Prostate gland (tissue), 2 donors: ENCODE results near the gene BMAL1. TPM values are rescaled to one million over a fixed set of nuclear protein-coding genes. Genes with fewer than 3 reads are reported as not detected.

Source experiments
- DNase-seq: peaks from one replicate; pipeline ENCODE4 v3.0.0-alpha.2; 2019; ENCODE audit warnings: low spot score
- H3K27ac ChIP-seq, 2 donors: fragments of 200-600 bp; sonication (generic); 2 replicates each; pipeline ENCODE4 v1.5.1; 2017 to 2019
- H3K27me3 ChIP-seq: fragments of 200-600 bp; sonication (generic); replicated peaks from 2 replicates; pipeline ENCODE4 v1.5.1; 2019; ENCODE audit not compliant: insufficient read depth
- H3K36me3 ChIP-seq, 2 donors: fragments of 200-600 bp; sonication (generic); 1 replicate in 1 of 2; 2 replicates in 1 of 2; pipeline versions ENCODE4 v1.5.1 to v1.8.1; 2017 to 2019
- H3K4me1 ChIP-seq: fragments of 200-600 bp; sonication (generic); replicated peaks from 2 replicates; pipeline ENCODE4 v1.5.1; 2019
- H3K4me3 ChIP-seq, 2 donors: fragments of 200-600 bp; sonication (generic); 2 replicates each; pipeline ENCODE4 v1.5.1; 2017 to 2019
- H3K9me3 ChIP-seq: fragments of 200-600 bp; sonication (generic); 2 replicates; pipeline ENCODE4 v1.5.1; 2017
- CTCF ChIP-seq, 4 experiments: fragments of 200-600 bp in 2 of 4; fragments of 450-650 bp in 2 of 4; sonication (generic) in 2 of 4; IDR thresholded peaks; 1 replicate in 3 of 4; 2 replicates in 1 of 4; pipeline ENCODE4 v1.5.1; 2016 to 2019; ENCODE audit warnings: antibody characterized with exemption in 4 of 4, mild to moderate bottlenecking in 2 of 4, moderate library complexity in 2 of 4
- POLR2A ChIP-seq: fragments of 450-650 bp; IDR thresholded peaks from one replicate; pipeline ENCODE4 v1.6.1; 2016; ENCODE audit warnings: antibody characterized with exemption, mild to moderate bottlenecking
- POLR2AphosphoS5 ChIP-seq: sonication (generic); formaldehyde crosslinking; IDR thresholded peaks from one replicate; pipeline ENCODE4 v1.6.1; 2017; ENCODE audit warnings: antibody characterized with exemption
- WGBS: methylation state at CpG from one replicate; pipeline ENCODE4 v1.1.5; 2018; 5-methylcytosine and 5-hydroxymethylcytosine counted together
- intact Hi-C: fragments of 100-400 bp; cut with DNase I; formaldehyde crosslinking; loops from one replicate; pipeline ENCODE4 v1.14.2; 2022
- total RNA-seq, 2 donors: library from RNA; depleted of rRNA; stranded (reverse); fragments of >200 nt; gene quantifications; one replicate each; pipeline ENCODE4 v1.1.0, GENCODE V29; 2016

The BMAL1 gene
- total RNA-seq, 2 donors from 2014 or later, result 19.4 to 38.1 TPM

GRCh38 chr11:13317293-13318080 lies 39.9 kb downstream of the BMAL1 start:
- WGBS, result 75% methylated on average over 4 of the region's 4 CpGs
- DNase-seq, result no peak
- TF ChIP-seq POLR2A, result no peak
- no peak for TF ChIP-seq POLR2AphosphoS5
- TF ChIP-seq CTCF (IDR thresholded peaks at IDR 0.05), result no peak
- intact Hi-C loops, result no loop called here
- Histone ChIP-seq H3K36me3 (no peaks in the 10 kb centered on the region), H3K27me3 (no peaks in the 10 kb centered on the region), H3K27ac (no peak overlapping the region), H3K4me3 (no peak overlapping the region), H3K4me1 (no peaks in the 10 kb centered on the region), H3K9me3 (no peaks in the 10 kb centered on the region)

GRCh38 chr11:13318498-13319295 lies 41.1 kb downstream of the BMAL1 start:
- TF ChIP-seq CTCF (IDR thresholded peaks at IDR 0.05), result no peak
- TF ChIP-seq POLR2AphosphoS5, result no peak
- no peak for TF ChIP-seq POLR2A
- no peak for DNase-seq
- H3K4me1 ChIP-seq, result no peaks in the 10 kb centered on the region
- no peaks in the 10 kb centered on the region for H3K27me3 ChIP-seq
- intact Hi-C loops, result no loop called here
- H3K9me3 ChIP-seq, result no peaks in the 10 kb centered on the region
- WGBS, result 49% methylated on average over 2 of the region's 2 CpGs
- H3K27ac ChIP-seq, result no peak overlapping the region
- H3K36me3 ChIP-seq, result no peaks in the 10 kb centered on the region
- H3K4me3 ChIP-seq, result no peak overlapping the region

- TF ChIP-seq CTCF (IDR thresholded peaks at IDR 0.05) (no peak), POLR2AphosphoS5 (no peak), POLR2A (no peak)
Observed at GRCh38 chr11:13320688-13321087, 43.1 kb downstream of the BMAL1 start.

GRCh38 chr11:13321431-13321830 lies 43.8 kb downstream of the BMAL1 start:
- H3K4me1 ChIP-seq, result no peaks in the 10 kb centered on the region
- intact Hi-C loops, result no loop called here
- no peak overlapping the region for H3K4me3 ChIP-seq
- TF ChIP-seq POLR2AphosphoS5, result no peak
- no peak for TF ChIP-seq POLR2A
- TF ChIP-seq CTCF (IDR thresholded peaks at IDR 0.05), result no peak
- no peak for DNase-seq
- H3K27me3 ChIP-seq, result no peaks in the 10 kb centered on the region
- no peaks in the 10 kb centered on the region for H3K36me3 ChIP-seq
- no peaks in the 10 kb centered on the region for H3K9me3 ChIP-seq
- no peak overlapping the region for H3K27ac ChIP-seq
- 43% methylated on average over 2 of the region's 2 CpGs for WGBS

More at GRCh38 chr11:13320688-13321087, 43.1 kb downstream of the BMAL1 start:
- Histone ChIP-seq H3K4me3 (no peak overlapping the region), H3K27me3 (no peaks in the 10 kb centered on the region), H3K27ac (no peak overlapping the region), H3K4me1 (no peaks in the 10 kb centered on the region), H3K9me3 (no peaks in the 10 kb centered on the region), H3K36me3 (no peaks in the 10 kb centered on the region)
- WGBS, result 80% methylated on average over 3 of the region's 3 CpGs
- DNase-seq, result no peak
- intact Hi-C loops, result no loop called here
